WTC11 (cell line): ENCODE data around the gene PRKAG2. TPM values are rescaled to one million over a fixed set of nuclear protein-coding genes. Genes with fewer than 3 reads are reported as not detected.

Source experiments
- ATAC-seq: fragments of 200-7000 bp; cut with Tn5 transposase; 2 replicates; pipeline ENCODE4 v1.10.0; 2021; ENCODE audit warnings: mild to moderate bottlenecking, moderate library complexity
- CTCF ChIA-PET: fragments of 300-600 bp; sonication (Branson Sonifier 250); formaldehyde crosslinking; loops from one replicate; lab custom pipeline; 2021; ENCODE audit warnings: antibody characterized with exemption; lab: Charles Lee
- POLR2A ChIA-PET: fragments of 350-600 bp; sonication (Branson Sonifier 250); formaldehyde crosslinking; loops from one replicate; lab custom pipeline; 2021; ENCODE audit warnings: antibody characterized with exemption; lab: Charles Lee
- DNase-seq: peaks from one replicate; pipeline ENCODE4 v3.0.0; 2021; ENCODE audit warnings: low spot score
- H3K27ac Mint-ChIP-seq: 2 replicates; pipeline ENCODE4 v1.8.0; 2021; ENCODE audit warnings: mixed read lengths
- H3K27me3 Mint-ChIP-seq: 2 replicates; pipeline ENCODE4 v1.8.0; 2021; ENCODE audit warnings: low read depth, mild to moderate bottlenecking, moderate library complexity, mixed read lengths
- H3K36me3 Mint-ChIP-seq: 2 replicates; pipeline ENCODE4 v1.8.0; 2021; ENCODE audit warnings: mixed read lengths
- H3K4me1 Mint-ChIP-seq: 2 replicates; pipeline ENCODE4 v1.8.0; 2022; ENCODE audit warnings: mixed read lengths
- H3K4me3 Mint-ChIP-seq: 2 replicates; pipeline ENCODE4 v1.8.0; 2021; ENCODE audit warnings: mild to moderate bottlenecking, moderate library complexity, mixed read lengths
- H3K9me3 Mint-ChIP-seq: 2 replicates; pipeline ENCODE4 v1.8.0; 2021; ENCODE audit warnings: mixed read lengths
- CREB1 ChIP-seq: sonication (generic); formaldehyde crosslinking; IDR thresholded peaks from 2 replicates; pipeline ENCODE4 v1.8.0; 2023; ENCODE audit warnings: mild to moderate bottlenecking, missing genetic modification reagents
- HMGXB4 ChIP-seq: sonication (generic); formaldehyde crosslinking; IDR thresholded peaks from 2 replicates; pipeline ENCODE4 v1.8.1; 2023; ENCODE audit warnings: mild to moderate bottlenecking, moderate library complexity, missing genetic modification reagents
- MXD4 ChIP-seq: fragments of 250-450 bp; sonication (Bioruptor Pico); IDR thresholded peaks from 2 replicates; pipeline ENCODE4 v1.8.0; 2021; ENCODE audit warnings: mild to moderate bottlenecking, moderate library complexity, borderline replicate concordance
- NR2C2 ChIP-seq: sonication (generic); formaldehyde crosslinking; IDR thresholded peaks from 2 replicates; pipeline ENCODE4 v1.8.0; 2022; ENCODE audit warnings: mild to moderate bottlenecking, missing genetic modification reagents
- PREB ChIP-seq: sonication (generic); formaldehyde crosslinking; IDR thresholded peaks from 2 replicates; pipeline ENCODE4 v1.8.1; 2022; ENCODE audit warnings: mild to moderate bottlenecking, missing genetic modification reagents, moderate library complexity, borderline replicate concordance
- SMAD3 ChIP-seq: sonication (generic); formaldehyde crosslinking; IDR thresholded peaks from 2 replicates; pipeline ENCODE4 v1.8.0; 2022; ENCODE audit warnings: missing genetic modification reagents, mild to moderate bottlenecking, borderline replicate concordance
- USF2 ChIP-seq: sonication (generic); formaldehyde crosslinking; IDR thresholded peaks from 2 replicates; pipeline ENCODE4 v1.8.1; 2023; ENCODE audit warnings: mild to moderate bottlenecking, missing genetic modification reagents, moderate library complexity
- ZNF671 ChIP-seq: fragments of 250-450 bp; sonication (Bioruptor Pico); IDR thresholded peaks from 2 replicates; pipeline ENCODE4 v1.8.0; 2021; ENCODE audit warnings: mild to moderate bottlenecking
- total RNA-seq: library from RNA; stranded (reverse); gene quantifications from 3 replicates; pipeline ENCODE4 v1.2.3, GENCODE V29; 2021
- TF ChIP-seq, protein P1 (sequence below): fragments of 250-450 bp; sonication (Bioruptor Pico); IDR thresholded peaks from 2 replicates; pipeline ENCODE4 v1.9.0; 2021; ENCODE audit warnings: mild to moderate bottlenecking
- TF ChIP-seq, protein P2 (sequence below): sonication (generic); formaldehyde crosslinking; IDR thresholded peaks from 2 replicates; pipeline ENCODE4 v1.8.1; 2022; ENCODE audit warnings: low read depth, missing genetic modification reagents, borderline replicate concordance
- TF ChIP-seq, protein P3 (sequence below): sonication (generic); formaldehyde crosslinking; IDR thresholded peaks from 2 replicates; pipeline ENCODE4 v1.8.1; 2023; ENCODE audit warnings: mild to moderate bottlenecking, missing genetic modification reagents, moderate library complexity

PRKAG2 gene
- total RNA-seq, 1 experiment from 2014 or later = 20.3 TPM

DNA sequence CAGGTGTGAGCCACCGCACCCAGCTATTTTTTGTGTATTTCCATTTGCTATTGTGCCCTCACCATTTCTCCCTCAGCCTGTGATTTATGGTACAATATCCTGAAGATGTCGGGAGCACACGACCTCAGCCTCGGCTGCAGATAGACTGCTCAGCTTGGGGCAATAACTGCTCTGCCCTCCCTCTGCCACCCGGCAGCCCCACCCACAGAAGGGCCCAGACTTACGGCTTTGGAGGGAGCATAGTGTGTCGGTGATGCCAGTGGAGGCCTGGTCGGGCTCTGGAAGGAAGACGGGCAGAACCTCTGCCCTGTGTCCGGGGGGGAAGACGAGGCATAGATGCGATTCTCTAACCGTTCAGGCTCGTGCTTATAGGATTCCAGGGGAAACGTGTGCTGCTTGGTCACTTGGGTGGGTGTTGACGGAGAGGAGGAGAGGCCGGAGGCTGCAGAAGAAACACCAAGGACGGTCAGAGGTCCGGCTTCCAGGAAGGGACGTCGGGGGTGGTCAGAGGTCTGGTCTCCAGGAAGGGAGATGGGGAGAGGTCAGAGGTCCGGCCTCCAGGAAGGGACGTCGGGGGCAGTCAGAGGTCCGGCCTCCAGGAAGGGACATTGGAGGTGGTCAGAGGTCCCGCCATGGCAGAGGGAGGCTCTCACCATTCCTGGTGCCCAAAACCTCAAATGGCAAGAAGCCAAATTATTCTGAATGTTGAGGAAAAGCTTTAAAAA lies 201.6 kb downstream of the PRKAG2 start:
- ATAC-seq = no peak
- Mint-ChIP-seq H3K9me3 (peaks cover under 1% of the 10 kb centered on the region), H3K27me3 (no peaks in the 10 kb centered on the region), H3K4me3 (no peak overlapping the region), H3K4me1 (peaks cover 13% of the 10 kb centered on the region), H3K36me3 (no peaks in the 10 kb centered on the region), H3K27ac (no peak overlapping the region)
- POLR2A ChIA-PET = no interaction called here
- no peak for DNase-seq
- no peak for TF ChIP-seq USF2 (CRISPR knock-in tag)
- TF ChIP-seq, protein P1, sequence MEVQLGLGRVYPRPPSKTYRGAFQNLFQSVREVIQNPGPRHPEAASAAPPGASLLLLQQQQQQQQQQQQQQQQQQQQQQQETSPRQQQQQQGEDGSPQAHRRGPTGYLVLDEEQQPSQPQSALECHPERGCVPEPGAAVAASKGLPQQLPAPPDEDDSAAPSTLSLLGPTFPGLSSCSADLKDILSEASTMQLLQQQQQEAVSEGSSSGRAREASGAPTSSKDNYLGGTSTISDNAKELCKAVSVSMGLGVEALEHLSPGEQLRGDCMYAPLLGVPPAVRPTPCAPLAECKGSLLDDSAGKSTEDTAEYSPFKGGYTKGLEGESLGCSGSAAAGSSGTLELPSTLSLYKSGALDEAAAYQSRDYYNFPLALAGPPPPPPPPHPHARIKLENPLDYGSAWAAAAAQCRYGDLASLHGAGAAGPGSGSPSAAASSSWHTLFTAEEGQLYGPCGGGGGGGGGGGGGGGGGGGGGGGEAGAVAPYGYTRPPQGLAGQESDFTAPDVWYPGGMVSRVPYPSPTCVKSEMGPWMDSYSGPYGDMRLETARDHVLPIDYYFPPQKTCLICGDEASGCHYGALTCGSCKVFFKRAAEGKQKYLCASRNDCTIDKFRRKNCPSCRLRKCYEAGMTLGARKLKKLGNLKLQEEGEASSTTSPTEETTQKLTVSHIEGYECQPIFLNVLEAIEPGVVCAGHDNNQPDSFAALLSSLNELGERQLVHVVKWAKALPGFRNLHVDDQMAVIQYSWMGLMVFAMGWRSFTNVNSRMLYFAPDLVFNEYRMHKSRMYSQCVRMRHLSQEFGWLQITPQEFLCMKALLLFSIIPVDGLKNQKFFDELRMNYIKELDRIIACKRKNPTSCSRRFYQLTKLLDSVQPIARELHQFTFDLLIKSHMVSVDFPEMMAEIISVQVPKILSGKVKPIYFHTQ = no peak
- TF ChIP-seq PREB = no peak
- CTCF ChIA-PET = no interaction called here

DNA sequence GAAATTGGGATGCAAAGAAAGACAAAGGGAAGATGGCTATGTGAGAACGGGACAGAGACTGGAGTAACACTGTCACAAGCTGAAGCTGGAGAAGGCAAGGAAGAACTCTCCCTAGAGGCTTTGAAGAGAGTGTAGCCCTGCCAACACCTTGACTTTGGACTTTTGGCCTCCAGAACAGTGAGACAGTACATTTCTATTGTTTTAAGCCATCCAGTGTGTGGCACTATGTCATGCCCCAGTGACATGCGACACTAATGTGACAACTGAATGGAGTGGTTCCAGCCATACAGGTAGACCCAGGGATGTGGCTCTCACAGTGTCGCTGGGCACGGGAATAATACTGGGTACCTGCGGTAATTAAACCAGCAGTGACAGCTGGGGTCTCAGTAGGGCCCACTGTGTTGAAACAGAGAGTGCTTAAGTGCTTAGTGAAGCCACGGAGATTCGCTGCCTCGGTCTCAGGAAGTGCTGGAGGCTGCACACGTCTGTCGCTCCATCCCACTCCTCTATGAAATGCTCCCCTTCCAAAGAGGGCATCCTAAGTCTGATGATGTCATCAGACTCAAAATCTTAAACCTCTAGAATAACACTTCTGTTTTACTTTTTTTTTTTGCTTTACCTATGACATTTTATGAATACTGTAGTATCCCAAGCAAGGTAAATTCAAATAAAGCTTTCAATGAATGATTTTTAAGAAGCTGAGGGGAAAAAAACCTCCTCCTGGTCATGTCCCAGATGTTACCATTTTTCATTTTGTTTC lies 202.6 kb downstream of the PRKAG2 start:
- no peak for DNase-seq
- H3K4me3 Mint-ChIP-seq = no peak overlapping the region
- no peak for ATAC-seq
- H3K36me3 Mint-ChIP-seq = no peaks in the 10 kb centered on the region
- ChIA-PET CTCF (no interaction called here), POLR2A (no interaction called here)
- TF ChIP-seq, protein P2, sequence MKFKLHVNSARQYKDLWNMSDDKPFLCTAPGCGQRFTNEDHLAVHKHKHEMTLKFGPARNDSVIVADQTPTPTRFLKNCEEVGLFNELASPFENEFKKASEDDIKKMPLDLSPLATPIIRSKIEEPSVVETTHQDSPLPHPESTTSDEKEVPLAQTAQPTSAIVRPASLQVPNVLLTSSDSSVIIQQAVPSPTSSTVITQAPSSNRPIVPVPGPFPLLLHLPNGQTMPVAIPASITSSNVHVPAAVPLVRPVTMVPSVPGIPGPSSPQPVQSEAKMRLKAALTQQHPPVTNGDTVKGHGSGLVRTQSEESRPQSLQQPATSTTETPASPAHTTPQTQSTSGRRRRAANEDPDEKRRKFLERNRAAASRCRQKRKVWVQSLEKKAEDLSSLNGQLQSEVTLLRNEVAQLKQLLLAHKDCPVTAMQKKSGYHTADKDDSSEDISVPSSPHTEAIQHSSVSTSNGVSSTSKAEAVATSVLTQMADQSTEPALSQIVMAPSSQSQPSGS (CRISPR knock-in tag) = no peak
- TF ChIP-seq SMAD3 (no peak), ZNF671 (no peak), MXD4 (CRISPR knock-in tag) (no peak)
- TF ChIP-seq, protein P3, sequence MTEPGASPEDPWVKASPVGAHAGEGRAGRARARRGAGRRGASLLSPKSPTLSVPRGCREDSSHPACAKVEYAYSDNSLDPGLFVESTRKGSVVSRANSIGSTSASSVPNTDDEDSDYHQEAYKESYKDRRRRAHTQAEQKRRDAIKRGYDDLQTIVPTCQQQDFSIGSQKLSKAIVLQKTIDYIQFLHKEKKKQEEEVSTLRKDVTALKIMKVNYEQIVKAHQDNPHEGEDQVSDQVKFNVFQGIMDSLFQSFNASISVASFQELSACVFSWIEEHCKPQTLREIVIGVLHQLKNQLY (CRISPR knock-in tag) = no peak
- TF ChIP-seq, all 79 proteins: peak for 0
- no peaks in the 10 kb centered on the region for H3K27me3 Mint-ChIP-seq
- H3K27ac Mint-ChIP-seq = no peak overlapping the region
- peaks cover 13% of the 10 kb centered on the region for H3K4me1 Mint-ChIP-seq
- peaks cover 9% of the 10 kb centered on the region for H3K9me3 Mint-ChIP-seq

GRCh38 chr7:151673216-151673615 lies 203.7 kb downstream of the PRKAG2 start:
- peaks cover 11% of the 10 kb centered on the region for H3K9me3 Mint-ChIP-seq
- POLR2A ChIA-PET = no interaction called here
- TF ChIP-seq HMGXB4 (CRISPR knock-in tag) = no peak
- TF ChIP-seq NR2C2 (CRISPR knock-in tag) = no peak
- no peak for TF ChIP-seq CREB1 (CRISPR knock-in tag)
- no peak for TF ChIP-seq PREB
- TF ChIP-seq, all 79 proteins: peak for 0
- Mint-ChIP-seq H3K4me3 (no peak overlapping the region), H3K27ac (no peak overlapping the region), H3K4me1 (peaks cover 13% of the 10 kb centered on the region), H3K36me3 (no peaks in the 10 kb centered on the region; the same call in 1 of the 2 replicates), H3K27me3 (no peaks in the 10 kb centered on the region)
- DNase-seq (no peak), ATAC-seq (no peak)
- CTCF ChIA-PET = interaction anchor here (0.9 kb wide), 1 partner anchor 8 kb away, joined by 3 read pairs; no protein-coding TSS in a partner anchor
